Measurements from ENCODE around the gene ASH1L.

Gene ASH1L

DNA sequence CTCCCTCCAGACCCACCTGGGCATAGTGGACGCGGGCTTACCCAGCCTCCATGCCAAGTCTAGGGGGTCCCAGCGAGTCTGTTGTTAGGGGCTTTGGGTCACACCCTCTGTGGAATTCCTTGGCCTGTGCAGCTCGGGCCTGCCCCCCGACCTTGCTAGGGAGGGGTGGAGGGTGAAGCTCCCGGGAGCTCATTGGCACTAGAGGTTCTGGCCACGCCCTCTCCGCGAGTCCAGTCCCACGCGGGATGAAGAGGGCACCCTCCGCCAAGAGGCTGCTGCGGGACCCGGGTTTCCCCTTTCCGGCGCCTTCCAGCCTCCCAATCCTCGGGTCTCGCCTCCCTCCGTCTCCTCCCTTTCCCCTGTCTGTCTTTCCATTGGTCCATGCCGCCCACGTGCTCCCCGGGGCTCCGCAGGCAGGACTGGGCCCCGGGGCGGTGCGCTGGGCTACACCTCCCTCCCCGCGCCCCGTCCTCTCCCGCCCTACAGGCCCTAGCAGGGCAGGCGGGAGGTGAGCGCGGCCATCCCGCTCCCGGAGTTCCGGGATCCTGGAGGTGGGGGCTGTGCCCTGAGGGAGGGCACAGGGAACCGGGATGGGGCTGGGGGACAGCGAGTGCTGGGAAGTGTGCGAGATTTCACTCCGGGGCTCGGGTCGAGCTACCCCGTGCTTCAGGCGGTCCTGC is 238.4 kb downstream of the ASH1L start (continued):
- no peak; the same call in 1 of the 2 replicates for TF ChIP-seq YY2 (tag by site-specific recombination; IDR thresholded peaks at IDR 0.05)
- TF ChIP-seq ZNF530 (tag by site-specific recombination; IDR thresholded peaks at IDR 0.05; ENCODE audit: low read depth), result no peak
- TF ChIP-seq ZNF292 (tag by site-specific recombination; IDR thresholded peaks at IDR 0.05; ENCODE audit: borderline replicate concordance, low read depth), result no peak
- TF ChIP-seq SP3 (tag by site-specific recombination; IDR thresholded peaks at IDR 0.05), result peak; percentile 92
- TF ChIP-seq, protein P1, sequence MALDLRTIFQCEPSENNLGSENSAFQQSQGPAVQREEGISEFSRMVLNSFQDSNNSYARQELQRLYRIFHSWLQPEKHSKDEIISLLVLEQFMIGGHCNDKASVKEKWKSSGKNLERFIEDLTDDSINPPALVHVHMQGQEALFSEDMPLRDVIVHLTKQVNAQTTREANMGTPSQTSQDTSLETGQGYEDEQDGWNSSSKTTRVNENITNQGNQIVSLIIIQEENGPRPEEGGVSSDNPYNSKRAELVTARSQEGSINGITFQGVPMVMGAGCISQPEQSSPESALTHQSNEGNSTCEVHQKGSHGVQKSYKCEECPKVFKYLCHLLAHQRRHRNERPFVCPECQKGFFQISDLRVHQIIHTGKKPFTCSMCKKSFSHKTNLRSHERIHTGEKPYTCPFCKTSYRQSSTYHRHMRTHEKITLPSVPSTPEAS (tag by site-specific recombination; IDR thresholded peaks at IDR 0.05), result no peak
- TF ChIP-seq ZNF266 (tag by site-specific recombination; IDR thresholded peaks at IDR 0.05; ENCODE audit: low read depth), result no peak
- TF ChIP-seq ZNF274 (IDR thresholded peaks at IDR 0.05; ENCODE audit: low read length), result no peak
- no peak for TF ChIP-seq ZNF274 (tag by site-specific recombination; IDR thresholded peaks at IDR 0.05; ENCODE audit: borderline replicate concordance)
- TF ChIP-seq BCL11A (tag by site-specific recombination; IDR thresholded peaks at IDR 0.05; ENCODE audit: low read depth), result peak; percentile 55
- TF ChIP-seq ZNF561 (tag by site-specific recombination; IDR thresholded peaks at IDR 0.05; ENCODE audit: borderline replicate concordance), result peak; percentile 10; the same call in 1 of the 2 replicates
- TF ChIP-seq ZFP3 (tag by site-specific recombination; IDR thresholded peaks at IDR 0.05; ENCODE audit: low read depth), result no peak
- TF ChIP-seq SP2 (tag by site-specific recombination; IDR thresholded peaks at IDR 0.05), result peak; percentile 98
- no peak for TF ChIP-seq ZNF585B (tag by site-specific recombination; IDR thresholded peaks at IDR 0.05)
- no peak for TF ChIP-seq ZNF670 (tag by site-specific recombination; IDR thresholded peaks at IDR 0.05; ENCODE audit: low read depth)
- no peak for TF ChIP-seq PRDM1 (tag by site-specific recombination; IDR thresholded peaks at IDR 0.05)
- no peak for TF ChIP-seq ZNF138 (tag by site-specific recombination; IDR thresholded peaks at IDR 0.05; ENCODE audit: borderline replicate concordance)
- TF ChIP-seq ZNF624 (tag by site-specific recombination; IDR thresholded peaks at IDR 0.05), result no peak
- peak; percentile 73 for TF ChIP-seq ZNF600 (tag by site-specific recombination; IDR thresholded peaks at IDR 0.05)
- no peak for TF ChIP-seq ZNF664 (tag by site-specific recombination; IDR thresholded peaks at IDR 0.05)
- 0 out of 2 replicates have a peak, but pooled peaks have one; percentile 13 for TF ChIP-seq ZNF146 (tag by site-specific recombination; IDR thresholded peaks at IDR 0.05)
- no peak for TF ChIP-seq GFI1B (tag by site-specific recombination; IDR thresholded peaks at IDR 0.05)
- TF ChIP-seq ZNF366 (tag by site-specific recombination; conservative IDR thresholded peaks at IDR 0.05), result peak; percentile 86
- TF ChIP-seq OSR2 (tag by site-specific recombination; IDR thresholded peaks at IDR 0.05), result no peak; the same call in 1 of the 2 replicates
- peak; percentile 63 for TF ChIP-seq ZFP69B (tag by site-specific recombination; IDR thresholded peaks at IDR 0.05)
- no peak for TF ChIP-seq ZNF777 (tag by site-specific recombination; IDR thresholded peaks at IDR 0.05; ENCODE audit: borderline replicate concordance)
- TF ChIP-seq ZNF248 (tag by site-specific recombination; IDR thresholded peaks at IDR 0.05), result no peak
- TF ChIP-seq KLF9 (tag by site-specific recombination; IDR thresholded peaks at IDR 0.05; ENCODE audit: low read depth), result no peak; the same call in none of the 2 replicates
- no peak for TF ChIP-seq MYNN (tag by site-specific recombination; IDR thresholded peaks at IDR 0.05; ENCODE audit: borderline replicate concordance)
- TF ChIP-seq HOXA7 (CRISPR knock-in tag; IDR thresholded peaks at IDR 0.05; ENCODE audit: borderline replicate concordance), result no peak
- TF ChIP-seq, protein P2, sequence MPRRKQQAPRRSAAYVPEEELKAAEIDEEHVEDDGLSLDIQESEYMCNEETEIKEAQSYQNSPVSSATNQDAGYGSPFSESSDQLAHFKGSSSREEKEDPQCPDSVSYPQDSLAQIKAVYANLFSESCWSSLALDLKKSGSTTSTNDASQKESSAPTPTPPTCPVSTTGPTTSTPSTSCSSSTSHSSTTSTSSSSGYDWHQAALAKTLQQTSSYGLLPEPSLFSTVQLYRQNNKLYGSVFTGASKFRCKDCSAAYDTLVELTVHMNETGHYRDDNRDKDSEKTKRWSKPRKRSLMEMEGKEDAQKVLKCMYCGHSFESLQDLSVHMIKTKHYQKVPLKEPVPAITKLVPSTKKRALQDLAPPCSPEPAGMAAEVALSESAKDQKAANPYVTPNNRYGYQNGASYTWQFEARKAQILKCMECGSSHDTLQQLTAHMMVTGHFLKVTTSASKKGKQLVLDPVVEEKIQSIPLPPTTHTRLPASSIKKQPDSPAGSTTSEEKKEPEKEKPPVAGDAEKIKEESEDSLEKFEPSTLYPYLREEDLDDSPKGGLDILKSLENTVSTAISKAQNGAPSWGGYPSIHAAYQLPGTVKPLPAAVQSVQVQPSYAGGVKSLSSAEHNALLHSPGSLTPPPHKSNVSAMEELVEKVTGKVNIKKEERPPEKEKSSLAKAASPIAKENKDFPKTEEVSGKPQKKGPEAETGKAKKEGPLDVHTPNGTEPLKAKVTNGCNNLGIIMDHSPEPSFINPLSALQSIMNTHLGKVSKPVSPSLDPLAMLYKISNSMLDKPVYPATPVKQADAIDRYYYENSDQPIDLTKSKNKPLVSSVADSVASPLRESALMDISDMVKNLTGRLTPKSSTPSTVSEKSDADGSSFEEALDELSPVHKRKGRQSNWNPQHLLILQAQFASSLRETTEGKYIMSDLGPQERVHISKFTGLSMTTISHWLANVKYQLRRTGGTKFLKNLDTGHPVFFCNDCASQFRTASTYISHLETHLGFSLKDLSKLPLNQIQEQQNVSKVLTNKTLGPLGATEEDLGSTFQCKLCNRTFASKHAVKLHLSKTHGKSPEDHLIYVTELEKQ (tag by site-specific recombination; IDR thresholded peaks at IDR 0.05; ENCODE audit: borderline replicate concordance), result no peak
- no peak; the same call in 1 of the 2 replicates for TF ChIP-seq ZNF629 (tag by site-specific recombination; IDR thresholded peaks at IDR 0.05)
- peak; percentile 100 for TF ChIP-seq ZBTB20 (tag by site-specific recombination; IDR thresholded peaks at IDR 0.05)
- no peak for TF ChIP-seq ZNF175 (tag by site-specific recombination; IDR thresholded peaks at IDR 0.05)
- TF ChIP-seq ZNF776 (tag by site-specific recombination; IDR thresholded peaks at IDR 0.05; ENCODE audit: borderline replicate concordance), result no peak
- TF ChIP-seq ZNF133 (tag by site-specific recombination; IDR thresholded peaks at IDR 0.05), result no peak
- TF ChIP-seq ZNF791 (tag by site-specific recombination; IDR thresholded peaks at IDR 0.05), result no peak
- TF ChIP-seq ZNF654 (tag by site-specific recombination; IDR thresholded peaks at IDR 0.05; ENCODE audit: low read depth), result no peak
- TF ChIP-seq IKZF3 (tag by site-specific recombination; IDR thresholded peaks at IDR 0.05), result peak; percentile 97
- peak; percentile 75; the same call in 1 of the 2 replicates for TF ChIP-seq ZBTB7A (tag by site-specific recombination; IDR thresholded peaks at IDR 0.05; ENCODE audit: low read depth)
- no peak for TF ChIP-seq SCRT2 (tag by site-specific recombination; IDR thresholded peaks at IDR 0.05)
